ENCODE data around the gene ITPRIPL1. TPM values are rescaled to one million over a fixed set of nuclear protein-coding genes. Genes with fewer than 3 reads are reported as not detected.

Gene ITPRIPL1
- total and polyA plus RNA-seq, 2 donors from 2014 or later = 0.73 to 1.2 TPM

GRCh38 chr2:96323849-96324248 is 1.3 kb upstream of the ITPRIPL1 start:
- Histone ChIP-seq H3K4me3 (ENCODE audit: low read length in 3 of 3) (no peak overlapping the region), H3K36me3 (ENCODE audit: control insufficient read depth in 2 of 3, insufficient read depth in 3 of 3, low read length in 3 of 3) (no peaks in the 10 kb centered on the region), H3K9me3 (ENCODE audit: control insufficient read depth in 2 of 3, insufficient read depth in 1 of 3, low read length in 3 of 3) (no peaks in the 10 kb centered on the region), H3K27ac (ENCODE audit: low read depth in 2 of 2, low read length in 2 of 2) (no peak overlapping the region), H3K27me3 (ENCODE audit: control insufficient read depth, insufficient read depth, low read length) (peaks cover 13% of the 10 kb centered on the region), H3K4me1 (ENCODE audit: control insufficient read depth in 2 of 3, insufficient read depth in 2 of 3, low read depth in 1 of 3, low read length in 3 of 3) (peaks cover 0 to 7% (median 0%) of the 10 kb centered on the region in 3 donors), H3K9ac (ENCODE audit: low read length in 3 of 3) (no peak overlapping the region)
- TF ChIP-seq CTCF (IDR thresholded peaks at IDR 0.05; ENCODE audit: borderline replicate concordance, extremely low read depth, insufficient read depth) = no peak
- no peak for DNase-seq
- no peak for FAIRE-seq
- intact Hi-C loops (cut with DNase I) = no loop called here

- Histone ChIP-seq H3K27me3 (ENCODE audit: control insufficient read depth, insufficient read depth, low read length) (peaks cover 13% of the 10 kb centered on the region), H3K9ac (ENCODE audit: low read length in 3 of 3) (no peak overlapping the region), H3K4me1 (ENCODE audit: control insufficient read depth in 2 of 3, insufficient read depth in 2 of 3, low read depth in 1 of 3, low read length in 3 of 3) (peaks cover 0 to 7% (median 0%) of the 10 kb centered on the region in 3 donors), H3K9me3 (ENCODE audit: control insufficient read depth in 2 of 3, insufficient read depth in 1 of 3, low read length in 3 of 3) (no peaks in the 10 kb centered on the region), H3K36me3 (ENCODE audit: control insufficient read depth in 2 of 3, insufficient read depth in 3 of 3, low read length in 3 of 3) (no peaks in the 10 kb centered on the region), H3K27ac (ENCODE audit: low read depth in 2 of 2, low read length in 2 of 2) (no peak overlapping the region), H3K4me3 (ENCODE audit: low read length in 3 of 3) (peak overlapping the region; percentile 17 to 61 (median 46))
- intact Hi-C loops (cut with DNase I) = no loop called here
- DNase-seq (no peak), FAIRE-seq (no peak)
- TF ChIP-seq CTCF (IDR thresholded peaks at IDR 0.05; ENCODE audit: borderline replicate concordance, extremely low read depth, insufficient read depth) = no peak
Measured at GRCh38 chr2:96324721-96325040, 436 bp upstream of the ITPRIPL1 start.

GRCh38 chr2:96325884-96326255 is 753 bp downstream of the ITPRIPL1 start:
- DNase-seq (no peak), FAIRE-seq (no peak)
- intact Hi-C loops (cut with DNase I) = no loop called here
- Histone ChIP-seq H3K9me3 (ENCODE audit: control insufficient read depth in 2 of 3, insufficient read depth in 1 of 3, low read length in 3 of 3) (no peaks in the 10 kb centered on the region), H3K27me3 (ENCODE audit: control insufficient read depth, insufficient read depth, low read length) (peaks cover 11% of the 10 kb centered on the region), H3K36me3 (ENCODE audit: control insufficient read depth in 2 of 3, insufficient read depth in 3 of 3, low read length in 3 of 3) (no peaks in the 10 kb centered on the region), H3K9ac (ENCODE audit: low read length in 3 of 3) (peak overlapping the region in 2 of 3 donors; percentile 3 to 47), H3K4me3 (ENCODE audit: low read length in 3 of 3) (peak overlapping the region; percentile 46 to 61 (median 53)), H3K4me1 (ENCODE audit: control insufficient read depth in 2 of 3, insufficient read depth in 2 of 3, low read depth in 1 of 3, low read length in 3 of 3) (peaks cover 0 to 6% (median 0%) of the 10 kb centered on the region in 3 donors), H3K27ac (ENCODE audit: low read depth in 2 of 2, low read length in 2 of 2) (no peak overlapping the region)
- TF ChIP-seq CTCF (IDR thresholded peaks at IDR 0.05; ENCODE audit: borderline replicate concordance, extremely low read depth, insufficient read depth) = no peak

GRCh38 chr2:96326564-96326963 is 1.4 kb downstream of the ITPRIPL1 start:
- intact Hi-C loops (cut with DNase I) = no loop called here
- Histone ChIP-seq H3K9me3 (ENCODE audit: control insufficient read depth in 2 of 3, insufficient read depth in 1 of 3, low read length in 3 of 3) (no peaks in the 10 kb centered on the region), H3K9ac (ENCODE audit: low read length in 3 of 3) (no peak overlapping the region), H3K27me3 (ENCODE audit: control insufficient read depth, insufficient read depth, low read length) (peaks cover 10% of the 10 kb centered on the region), H3K27ac (ENCODE audit: low read depth in 2 of 2, low read length in 2 of 2) (no peak overlapping the region), H3K4me3 (ENCODE audit: low read length in 3 of 3) (no peak overlapping the region), H3K36me3 (ENCODE audit: control insufficient read depth in 2 of 3, insufficient read depth in 3 of 3, low read length in 3 of 3) (no peaks in the 10 kb centered on the region), H3K4me1 (ENCODE audit: control insufficient read depth in 2 of 3, insufficient read depth in 2 of 3, low read depth in 1 of 3, low read length in 3 of 3) (peaks cover 0 to 3% (median 0%) of the 10 kb centered on the region in 3 donors)
- FAIRE-seq (no peak), DNase-seq (no peak)
- no peak for TF ChIP-seq CTCF (IDR thresholded peaks at IDR 0.05; ENCODE audit: borderline replicate concordance, extremely low read depth, insufficient read depth)
